Smooth muscle cell (in vitro differentiated cells): ENCODE measurements around the gene ZNF341. TPM values are rescaled to one million over a fixed set of nuclear protein-coding genes. Genes with fewer than 3 reads are reported as not detected.

Source experiments
- DNase-seq: peaks from one replicate; lab custom pipeline; 2025; ENCODE audit not compliant: unreplicated experiment; lab: John Stamatoyannopoulos, UW
- H2AFZ ChIP-seq: fragments of 200-600 bp; sonication (generic); 2 replicates; pipeline ENCODE4 v1.6.0; 2016; ENCODE audit warnings: antibody characterized with exemption, low read depth, mild to moderate bottlenecking
- H3F3A ChIP-seq: fragments of 200-600 bp; sonication (generic); 2 replicates; pipeline ENCODE4 v1.6.0; 2017; ENCODE audit warnings: antibody characterized with exemption, low read depth
- H3K27ac ChIP-seq: fragments of 200-600 bp; sonication (generic); 2 replicates; pipeline ENCODE4 v1.5.1; 2016; ENCODE audit warnings: low read depth, mild to moderate bottlenecking
- H3K27me3 ChIP-seq: fragments of 200-600 bp; sonication (generic); 2 replicates; pipeline ENCODE4 v1.6.1; 2016; ENCODE audit warnings: low read depth, mild to moderate bottlenecking
- H3K36me3 ChIP-seq: fragments of 200-600 bp; sonication (generic); 2 replicates; pipeline ENCODE4 v1.5.1; 2016; ENCODE audit warnings: low read depth
- H3K4me1 ChIP-seq: fragments of 200-600 bp; sonication (generic); 2 replicates; pipeline ENCODE4 v1.5.1; 2016; ENCODE audit warnings: low read depth
- H3K4me2 ChIP-seq: fragments of 200-600 bp; sonication (generic); 2 replicates; pipeline ENCODE4 v1.6.0; 2016; ENCODE audit warnings: mild to moderate bottlenecking
- H3K4me3 ChIP-seq: fragments of 200-600 bp; sonication (generic); 2 replicates; pipeline ENCODE4 v1.5.1; 2016; ENCODE audit warnings: mild to moderate bottlenecking
- H3K79me2 ChIP-seq: fragments of 200-600 bp; sonication (generic); 2 replicates; pipeline ENCODE4 v1.6.0; 2016; ENCODE audit warnings: low read depth, mild to moderate bottlenecking
- H3K9ac ChIP-seq: fragments of 200-600 bp; sonication (generic); 2 replicates; pipeline ENCODE4 v1.6.0; 2016; ENCODE audit warnings: low read depth
- H3K9me3 ChIP-seq: fragments of 200-600 bp; sonication (generic); replicated peaks from 2 replicates; pipeline ENCODE4 v1.5.1; 2016; ENCODE audit warnings: low read depth
- H4K20me1 ChIP-seq: fragments of 200-600 bp; sonication (generic); 2 replicates; pipeline ENCODE4 v1.6.0; 2016; ENCODE audit warnings: low read depth
- CTCF ChIP-seq: fragments of 200-600 bp; sonication (generic); IDR thresholded peaks from 2 replicates; pipeline ENCODE4 v1.5.1; 2017; ENCODE audit warnings: borderline replicate concordance, mild to moderate bottlenecking, antibody characterized with exemption; ENCODE audit not compliant: insufficient read depth, poor library complexity, severe bottlenecking
- WGBS: methylation state at CpG from one replicate; pipeline ENCODE4 v1.1.7; 2016; ENCODE audit warnings: low lambda C conversion rate; 5-methylcytosine and 5-hydroxymethylcytosine counted together
- polyA plus RNA-seq: library from polyadenylated mRNA; unstranded; fragments of >200 nt; fragmentation: Nextera tagmentation; extraction: Ambion mirVana; gene quantifications from 2 replicates; pipeline ENCODE4 v1.2.1, GENCODE V29; 2016
- total RNA-seq: library from RNA; depleted of rRNA; stranded (reverse); fragments of >200 nt; gene quantifications from 2 replicates; pipeline ENCODE4 v1.2.3, GENCODE V29; 2014

ZNF341 gene
- total and polyA plus RNA-seq, 2 experiments from 2014 or later: 1.2 to 2.0 TPM

- no peak for DNase-seq
- no peaks in the 10 kb centered on the region for H3K36me3 ChIP-seq
- no peaks in the 10 kb centered on the region for H3K27me3 ChIP-seq
- peak overlapping the region; percentile 51 for H3K4me2 ChIP-seq
- no peak for TF ChIP-seq CTCF
- no peaks in the 10 kb centered on the region for H3K9me3 ChIP-seq
- no peak overlapping the region for H2AFZ ChIP-seq
- 43% methylated on average over 4 of the region's 4 CpGs for WGBS
- H4K20me1 ChIP-seq: peaks cover 100% of the 10 kb centered on the region
- H3K4me3 ChIP-seq: no peak overlapping the region
- H3K4me1 ChIP-seq: peaks cover 45% of the 10 kb centered on the region
- no peak overlapping the region for H3K9ac ChIP-seq
- H3K27ac ChIP-seq: peak overlapping the region; percentile 69
- peaks cover 22% of the 10 kb centered on the region for H3F3A ChIP-seq
- peaks cover 90% of the 10 kb centered on the region for H3K79me2 ChIP-seq
These were observed 96.0 kb downstream of the ZNF341 start for GRCh38 chr20:33827634-33828325.

GRCh38 chr20:33828326-33828844 is 96.6 kb downstream of the ZNF341 start:
- TF ChIP-seq CTCF: no peak
- DNase-seq: no peak
- Histone ChIP-seq H3K4me2 (peak overlapping the region; percentile 51), H3K4me1 (peaks cover 45% of the 10 kb centered on the region), H3K4me3 (no peak overlapping the region), H3K9me3 (no peaks in the 10 kb centered on the region), H3K27me3 (no peaks in the 10 kb centered on the region), H3K9ac (no peak overlapping the region), H2AFZ (no peak overlapping the region), H3K36me3 (no peaks in the 10 kb centered on the region), H3K79me2 (peaks cover 90% of the 10 kb centered on the region), H4K20me1 (peaks cover 100% of the 10 kb centered on the region), H3K27ac (peak overlapping the region; percentile 69), H3F3A (peaks cover 22% of the 10 kb centered on the region)
- 66% methylated on average over 9 of the region's 9 CpGs for WGBS

GRCh38 chr20:33828967-33829560 is 97.3 kb downstream of the ZNF341 start:
- H3K27ac ChIP-seq: peak overlapping the region; percentile 69
- H3K4me3 ChIP-seq: no peak overlapping the region
- peaks cover 22% of the 10 kb centered on the region for H3F3A ChIP-seq
- no peaks in the 10 kb centered on the region for H3K27me3 ChIP-seq
- H3K79me2 ChIP-seq: peaks cover 90% of the 10 kb centered on the region
- DNase-seq: no peak
- no peak for TF ChIP-seq CTCF
- H3K4me2 ChIP-seq: peak overlapping the region; percentile 51
- peaks cover 45% of the 10 kb centered on the region for H3K4me1 ChIP-seq
- no peaks in the 10 kb centered on the region for H3K9me3 ChIP-seq
- no peak overlapping the region for H2AFZ ChIP-seq
- WGBS: 33% methylated on average over 3 of the region's 3 CpGs
- H3K9ac ChIP-seq: no peak overlapping the region
- H3K36me3 ChIP-seq: no peaks in the 10 kb centered on the region
- H4K20me1 ChIP-seq: peaks cover 100% of the 10 kb centered on the region

GRCh38 chr20:33829636-33830035 is 97.8 kb downstream of the ZNF341 start:
- Histone ChIP-seq H3K36me3 (no peaks in the 10 kb centered on the region), H3K79me2 (peaks cover 90% of the 10 kb centered on the region), H3F3A (peaks cover 20% of the 10 kb centered on the region), H3K27me3 (no peaks in the 10 kb centered on the region), H3K4me2 (peak overlapping the region; percentile 51), H3K4me3 (no peak overlapping the region), H2AFZ (no peak overlapping the region), H3K4me1 (peaks cover 45% of the 10 kb centered on the region), H3K9ac (no peak overlapping the region), H3K27ac (peak overlapping the region; percentile 69), H4K20me1 (peaks cover 100% of the 10 kb centered on the region), H3K9me3 (no peaks in the 10 kb centered on the region)
- DNase-seq: no peak
- no peak for TF ChIP-seq CTCF
- WGBS: 57% methylated on average over 3 of the region's 3 CpGs
